ENCODE measurements around the gene CCDC8. TPM values are rescaled to one million over a fixed set of nuclear protein-coding genes. Genes with fewer than 3 reads are reported as not detected.
"Not testable (repeated sequence)": the region's sequence is repeated elsewhere in the genome, so short reads cannot be mapped to it uniquely, and the experiment has no call there.

Gene CCDC8
- total and polyA plus RNA-seq, 9 of the 15 experiments (the other 6 are each of a cell fraction or from before 2014, with no cell fraction given): 0.68 to 30.8 (median 15.6) TPM

GRCh38 chr19:46414899-46415298 lies 1.5 kb upstream of the CCDC8 start:
- TF ChIP-seq ZNF121 (CRISPR knock-in tag; conservative IDR thresholded peaks at IDR 0.05): peak; percentile 23; the same call in 1 of the 2 replicates
- H3K36me3 ChIP-seq (ENCODE audit: control insufficient read depth, insufficient read depth, low read length): peaks cover 18% of the 10 kb centered on the region
- H3K4me3 ChIP-seq; H3K9me1 ChIP-seq (ENCODE audit: control insufficient read depth, insufficient read depth, low read length); H3K9ac ChIP-seq (ENCODE audit: insufficient read depth in 1 of 2, low read depth in 2 of 2, low read length in 2 of 2); H3K27me3 ChIP-seq (ENCODE audit: control insufficient read depth in 2 of 2, insufficient read depth in 2 of 2, low read length in 2 of 2); DNase-seq (ENCODE audit: extremely low read depth in 1 of 4, low spot score in 3 of 4); in situ Hi-C loops (cut with MboI); H2AFZ ChIP-seq (ENCODE audit: low read depth, low read length); CTCF ChIA-PET (ENCODE audit: low intra/inter-chr PET ratio); H3K9me3 ChIP-seq (replicated peaks; ENCODE audit: control insufficient read depth, insufficient read depth, low read depth, low read length); ATAC-seq; H3K27ac ChIP-seq (ENCODE audit: extremely low read depth, low read depth, low read length); BruUV-seq (replicated peaks); FAIRE-seq; POLR2A ChIA-PET; intact Hi-C loops (cut with micrococcal nuclease): not testable (repeated sequence)
- peaks cover 38 to 68% of the 10 kb centered on the region in 2 experiments for H3K4me1 ChIP-seq (replicated peaks in 1 of 2; ENCODE audit: control insufficient read depth in 2 of 2, insufficient read depth in 2 of 2, low read length in 2 of 2)
- H3K4me2 ChIP-seq (ENCODE audit: insufficient read depth, low read length): peak overlapping the region; percentile 60; the same call in 1 of the 2 replicates
- H3K79me2 ChIP-seq (ENCODE audit: control insufficient read depth, insufficient read depth, low read length): peaks cover 40% of the 10 kb centered on the region
- H4K20me1 ChIP-seq (replicated peaks; ENCODE audit: control insufficient read depth, insufficient read depth, low read length): peaks cover 18% of the 10 kb centered on the region; the same call in 1 of the 2 replicates
- 98% methylated on average over 15 of the region's 22 CpGs for WGBS (ENCODE audit: insufficient coverage, low coverage, missing lambda C conversion rate)

GRCh38 chr19:46412650-46413261 lies 608 bp downstream of the CCDC8 start:
- Histone ChIP-seq H2AFZ (ENCODE audit: low read depth, low read length) (peak overlapping the region; percentile 94), H3K9me3 (replicated peaks; ENCODE audit: control insufficient read depth, insufficient read depth, low read depth, low read length) (peaks cover 5% of the 10 kb centered on the region), H3K9me1 (ENCODE audit: control insufficient read depth, insufficient read depth, low read length) (peaks cover 4% of the 10 kb centered on the region), H3K27me3 (ENCODE audit: control insufficient read depth in 2 of 2, insufficient read depth in 2 of 2, low read length in 2 of 2) (no peaks in the 10 kb centered on the region), H3K4me2 (ENCODE audit: insufficient read depth, low read length) (peak overlapping the region; percentile 91), H3K27ac (ENCODE audit: extremely low read depth, low read depth, low read length) (peak overlapping the region; percentile 92), H4K20me1 (replicated peaks; ENCODE audit: control insufficient read depth, insufficient read depth, low read length) (peaks cover 18% of the 10 kb centered on the region; the same call in 1 of the 2 replicates), H3K4me3 (peak overlapping the region; percentile 63), H3K36me3 (ENCODE audit: control insufficient read depth, insufficient read depth, low read length) (peaks cover 18% of the 10 kb centered on the region), H3K79me2 (ENCODE audit: control insufficient read depth, insufficient read depth, low read length) (peaks cover 40% of the 10 kb centered on the region), H3K4me1 (replicated peaks in 1 of 2; ENCODE audit: control insufficient read depth in 2 of 2, insufficient read depth in 2 of 2, low read length in 2 of 2) (peaks cover 38 to 73% of the 10 kb centered on the region in 2 experiments), H3K9ac (ENCODE audit: insufficient read depth in 1 of 2, low read depth in 2 of 2, low read length in 2 of 2) (peak overlapping the region; percentile 91 to 97)
- no TSS peak for BruUV-seq (replicated peaks)
- in situ Hi-C loops (cut with MboI) (no loop called here), intact Hi-C loops (cut with micrococcal nuclease) (no loop called here)
- FAIRE-seq: no peak
- peak; percentile 9 for ATAC-seq
- ChIA-PET CTCF (ENCODE audit: low intra/inter-chr PET ratio) (no interaction called here), POLR2A (interaction anchor here (0.5 to 1.3 kb wide), 6 partner anchors 8 to 369 kb away, joined by 3 to 9 read pairs (median 3); no protein-coding TSS in a partner anchor)
- DNase-seq (ENCODE audit: extremely low read depth in 1 of 4, low spot score in 3 of 4): peak in 3 of 4 experiments; percentile 23 to 40 (median 39)
- WGBS (ENCODE audit: insufficient coverage, low coverage, missing lambda C conversion rate): under 1% methylated on average over 26 of the region's 29 CpGs
- TF ChIP-seq MGA (IDR thresholded peaks at IDR 0.05): peak; percentile 11; the same call in 1 of the 2 replicates
- TF ChIP-seq MCM2 (IDR thresholded peaks at IDR 0.05; ENCODE audit: low read depth): 0 out of 2 replicates have a peak, but pooled peaks have one; percentile 43
